HL-60 (cell line): ENCODE results near the gene THOC7.

Experiments used
- DNase-seq, 2 experiments: peaks; one replicate each; pipeline ENCODE4 v3.0.0-alpha.2; 2010 to 2020; ENCODE audit warnings: low read depth in 1 of 2, low spot score in 1 of 2
- H3K27ac ChIP-seq: fragments of 250-450 bp; sonication (Bioruptor Pico); replicated peaks from 2 replicates; pipeline ENCODE4 v1.5.1; 2020; ENCODE audit warnings: mild to moderate bottlenecking, moderate library complexity
- H3K27me3 ChIP-seq: fragments of 250-450 bp; sonication (Bioruptor Pico); 2 replicates; pipeline ENCODE4 v1.5.1; 2021; ENCODE audit warnings: mild to moderate bottlenecking, moderate library complexity; ENCODE audit not compliant: insufficient read depth, poor library complexity, severe bottlenecking
- H3K4me3 ChIP-seq: replicated peaks from 2 replicates; pipeline ENCODE4 v1.5.1; 2011; ENCODE audit warnings: mild to moderate bottlenecking, control low read depth, low read length; ENCODE audit not compliant: insufficient read depth
- CTCF ChIP-seq: IDR thresholded peaks from one replicate; pipeline ENCODE4 v1.5.1; 2011; ENCODE audit warnings: low read length, control low read depth, inconsistent platforms; ENCODE audit not compliant: insufficient read depth
- GABPA ChIP-seq: IDR thresholded peaks from 2 replicates; pipeline ENCODE4 v1.6.1; 2012; ENCODE audit warnings: low read depth
- POLR2AphosphoS5 ChIP-seq: IDR thresholded peaks from 2 replicates; pipeline ENCODE4 v1.6.1; 2012; ENCODE audit warnings: low read depth
- REST ChIP-seq: IDR thresholded peaks from 2 replicates; pipeline ENCODE4 v1.6.1; 2012; ENCODE audit warnings: low read depth; ENCODE audit not compliant: insufficient replicate concordance
- SPI1 ChIP-seq: IDR thresholded peaks from 2 replicates; pipeline ENCODE4 v1.6.1; 2012; ENCODE audit warnings: low read depth, mild to moderate bottlenecking, borderline replicate concordance

Gene THOC7

DNA sequence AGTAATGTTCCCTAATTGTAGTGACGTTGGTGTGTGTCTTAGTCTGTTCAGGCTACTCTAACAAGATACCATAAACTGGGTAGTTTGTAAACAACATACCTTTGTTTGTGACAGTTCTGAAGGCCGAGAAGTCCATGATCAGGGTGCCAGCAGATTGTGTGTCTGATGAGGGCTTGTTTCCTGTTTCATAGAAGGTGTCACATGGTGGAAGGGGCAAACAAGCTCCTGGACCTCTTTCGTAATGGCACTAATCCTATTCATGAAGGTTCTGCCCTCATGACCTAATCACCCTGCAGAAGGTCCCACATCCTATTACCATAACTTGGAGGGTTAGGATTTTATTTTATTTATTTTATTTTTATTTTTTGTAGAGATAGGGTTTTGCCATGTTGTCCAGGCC lies 11.2 kb upstream of the THOC7 start:
- Histone ChIP-seq H3K4me3 (no peak overlapping the region), H3K27me3 (no peaks in the 10 kb centered on the region), H3K27ac (no peak overlapping the region)
- TF ChIP-seq REST, result no peak
- TF ChIP-seq SPI1, result no peak
- DNase-seq, result peak; percentile 23 to 31

- DNase-seq, result no peak
- Histone ChIP-seq H3K27me3 (no peaks in the 10 kb centered on the region), H3K27ac (no peak overlapping the region), H3K4me3 (no peak overlapping the region)
- no peak for TF ChIP-seq GABPA
- TF ChIP-seq CTCF, result no peak
- no peak for TF ChIP-seq POLR2AphosphoS5
- TF ChIP-seq SPI1, result no peak
- TF ChIP-seq REST, result no peak
Observed at GRCh38 chr3:63872135-63872924, 8.7 kb upstream of the THOC7 start.

DNA sequence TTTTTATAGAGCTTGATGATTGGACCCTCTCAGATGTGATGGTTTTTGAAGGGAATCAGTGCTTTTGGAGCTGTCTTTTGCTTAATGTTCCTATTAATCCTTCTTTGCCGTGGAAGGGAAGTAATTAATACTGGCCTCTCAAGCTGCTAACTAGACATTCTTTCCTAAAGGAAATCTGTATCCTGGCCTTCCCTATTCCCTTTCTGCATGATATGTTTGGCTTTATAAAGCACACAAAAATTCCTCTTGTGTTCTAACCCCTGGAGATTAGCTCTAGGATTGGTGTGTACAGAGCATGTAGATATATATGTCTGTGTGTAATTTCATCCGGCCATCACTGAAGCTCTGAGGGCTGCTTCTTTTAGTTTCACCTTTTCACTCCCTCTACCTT lies 7.0 kb upstream of the THOC7 start:
- H3K27me3 ChIP-seq, result no peaks in the 10 kb centered on the region
- H3K27ac ChIP-seq, result no peak overlapping the region
- DNase-seq, result no peak
- no peak for TF ChIP-seq CTCF
- TF ChIP-seq REST, result no peak
- no peak for TF ChIP-seq GABPA
- no peak for TF ChIP-seq POLR2AphosphoS5
- TF ChIP-seq SPI1, result no peak
- no peak overlapping the region for H3K4me3 ChIP-seq
